OCI-M1 (cell line): ENCODE results near the gene BUB1B.
A peak's percentile ranks its signal among the peaks of the same experiment; 100 is the strongest.
"Not testable (repeated sequence)": the region's sequence is repeated elsewhere in the genome, so short reads cannot be mapped to it uniquely, and the experiment has no call there.

Source experiments
- DNase-seq: peaks from one replicate; lab custom pipeline; 2025; lab: John Stamatoyannopoulos, UW

BUB1B gene

GRCh38 chr15:40135846-40136450, 24.9 kb upstream of the BUB1B start:
- DNase-seq: not testable (repeated sequence)

- DNase-seq: no peak
These were observed 24.2 kb upstream of the BUB1B start for GRCh38 chr15:40136470-40137302.

GRCh38 chr15:40137303-40138200, 23.3 kb upstream of the BUB1B start:
- peak; percentile 67 for DNase-seq

GRCh38 chr15:40138201-40138570, 22.7 kb upstream of the BUB1B start:
- DNase-seq: not testable (repeated sequence)

GRCh38 chr15:40142428-40142827, 18.4 kb upstream of the BUB1B start:
- no peak for DNase-seq

- no peak for DNase-seq
These were observed 14.8 kb upstream of the BUB1B start for GRCh38 chr15:40146037-40146436.

GRCh38 chr15:40149339-40149738, 11.5 kb upstream of the BUB1B start:
- DNase-seq: no peak

GRCh38 chr15:40150163-40150925, 10.5 kb upstream of the BUB1B start:
- peak; percentile 45 for DNase-seq

GRCh38 chr15:40151499-40151898, 9.4 kb upstream of the BUB1B start:
- DNase-seq: no peak

- DNase-seq: no peak
These were observed 8.9 kb upstream of the BUB1B start for GRCh38 chr15:40151991-40152390.

- DNase-seq: not testable (repeated sequence)
These were observed 6.0 kb upstream of the BUB1B start for GRCh38 chr15:40154821-40155220.

- DNase-seq: no peak
These were observed 5.5 kb upstream of the BUB1B start for GRCh38 chr15:40155270-40155910.

- DNase-seq: no peak
These were observed 3.0 kb upstream of the BUB1B start for GRCh38 chr15:40157778-40158447.

GRCh38 chr15:40160021-40160420, 848 bp upstream of the BUB1B start:
- DNase-seq: no peak

- peak; percentile 50 for DNase-seq
These were observed 973 bp downstream of the BUB1B start for GRCh38 chr15:40161693-40162391.

- peak; percentile 30 for DNase-seq
These were observed 1.7 kb downstream of the BUB1B start for GRCh38 chr15:40162552-40162951.

- DNase-seq: no peak
These were observed 3.0 kb downstream of the BUB1B start for GRCh38 chr15:40163657-40164416.

GRCh38 chr15:40167374-40167773, 6.5 kb downstream of the BUB1B start:
- not testable (repeated sequence) for DNase-seq

- no peak for DNase-seq
These were observed 14.3 kb downstream of the BUB1B start for GRCh38 chr15:40175160-40175559.
